Mucosa of stomach (tissue), 1 donor: ENCODE data around the gene CLRN2.
"Not testable (repeated sequence)": the region's sequence is repeated elsewhere in the genome, so short reads cannot be mapped to it uniquely, and the experiment has no call there.

Experiments
- H3K27me3 ChIP-seq: one replicate; pipeline ENCODE4 v1.7.0; 2013; ENCODE audit warnings: mild to moderate bottlenecking, low read length; ENCODE audit not compliant: control insufficient read depth, insufficient read depth
- H3K36me3 ChIP-seq: one replicate; pipeline ENCODE4 v1.7.0; 2013; ENCODE audit warnings: low read length; ENCODE audit not compliant: control insufficient read depth, insufficient read depth
- H3K4me1 ChIP-seq: one replicate; pipeline ENCODE4 v1.7.0; 2013; ENCODE audit warnings: mild to moderate bottlenecking, low read length; ENCODE audit not compliant: control insufficient read depth, insufficient read depth
- H3K4me3 ChIP-seq: one replicate; pipeline ENCODE4 v1.7.0; 2013; ENCODE audit warnings: low read length
- H3K9ac ChIP-seq: one replicate; pipeline ENCODE4 v1.7.0; 2013; ENCODE audit warnings: mild to moderate bottlenecking, low read length, moderate library complexity
- H3K9me3 ChIP-seq: one replicate; pipeline ENCODE4 v1.7.0; 2013; ENCODE audit warnings: mild to moderate bottlenecking, low read length, moderate library complexity; ENCODE audit not compliant: control insufficient read depth
- donor health status: Pancreatic carcinoma.

The CLRN2 gene

GRCh38 chr4:17554568-17554967 lies 39.6 kb downstream of the CLRN2 start:
- no peaks in the 10 kb centered on the region for H3K36me3 ChIP-seq
- no peaks in the 10 kb centered on the region for H3K9me3 ChIP-seq
- no peak overlapping the region for H3K4me3 ChIP-seq
- no peaks in the 10 kb centered on the region for H3K4me1 ChIP-seq
- no peak overlapping the region for H3K9ac ChIP-seq
- no peaks in the 10 kb centered on the region for H3K27me3 ChIP-seq

DNA sequence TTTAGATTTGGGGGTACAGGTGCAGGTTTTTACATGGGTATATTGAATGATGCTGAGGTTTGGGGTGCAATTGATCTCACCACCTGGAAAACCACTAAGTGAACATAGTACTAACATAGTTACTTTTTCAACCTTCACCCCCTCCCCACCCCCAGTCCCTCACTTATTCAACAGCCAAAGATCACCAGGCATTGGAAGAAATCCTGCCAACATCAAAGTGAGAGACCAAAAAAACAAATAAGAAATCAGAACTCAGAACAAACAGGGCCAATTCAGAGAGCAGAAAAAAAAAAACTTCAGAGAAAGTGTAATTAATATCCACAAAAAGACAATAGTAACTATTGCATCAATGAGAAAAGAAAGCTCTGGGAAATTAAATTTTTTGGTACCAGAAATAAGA lies 41.5 kb downstream of the CLRN2 start:
- Histone ChIP-seq H3K9ac (no peak overlapping the region), H3K27me3 (no peaks in the 10 kb centered on the region), H3K4me1 (no peaks in the 10 kb centered on the region)

GRCh38 chr4:17557880-17558279 lies 42.9 kb downstream of the CLRN2 start:
- H3K4me3 ChIP-seq, result no peak overlapping the region

More for the DNA sequence above, 41.5 kb downstream of the CLRN2 start:
- Histone ChIP-seq H3K9me3 (no peaks in the 10 kb centered on the region), H3K36me3 (no peaks in the 10 kb centered on the region), H3K4me3 (no peak overlapping the region)

DNA sequence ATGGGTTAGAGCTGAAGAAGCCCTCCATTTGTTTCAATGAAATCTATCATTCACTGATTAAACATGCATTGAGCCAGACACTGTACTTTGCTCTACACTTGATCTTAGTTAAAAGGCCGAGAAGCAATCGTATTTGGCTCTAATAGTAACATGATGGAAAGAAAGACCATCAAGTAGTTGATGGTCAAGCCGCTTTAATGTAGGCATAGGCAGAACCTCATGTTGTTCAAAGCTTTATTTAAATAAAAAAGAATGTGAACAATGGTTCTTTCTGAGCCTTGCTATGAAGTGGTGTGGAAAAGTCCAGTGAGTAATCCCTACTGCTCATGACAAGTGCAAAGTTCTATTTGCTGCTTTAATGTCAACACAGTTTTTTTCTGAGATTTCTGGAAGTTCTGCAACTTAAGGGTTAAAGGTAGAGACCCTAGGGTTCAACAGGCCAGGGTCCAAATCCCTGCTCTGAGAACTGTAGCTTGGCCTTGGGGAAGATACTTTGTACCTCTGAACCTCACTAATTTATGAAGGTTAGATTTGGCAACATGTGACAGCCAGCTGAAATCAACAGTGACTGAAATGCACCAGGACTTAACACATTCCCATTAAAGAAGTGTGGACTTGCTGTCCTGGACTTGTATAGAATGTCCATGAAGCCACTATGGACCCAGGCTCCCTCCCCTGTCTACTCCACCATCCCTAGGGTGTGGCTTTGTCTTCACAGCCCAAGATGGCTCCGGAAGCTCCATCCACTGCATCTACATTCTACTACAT lies 44.2 kb downstream of the CLRN2 start:
- no peaks in the 10 kb centered on the region for H3K36me3 ChIP-seq
- H3K4me1 ChIP-seq, result no peaks in the 10 kb centered on the region
- no peaks in the 10 kb centered on the region for H3K9me3 ChIP-seq
- no peaks in the 10 kb centered on the region for H3K27me3 ChIP-seq
- no peak overlapping the region for H3K9ac ChIP-seq
- no peak overlapping the region for H3K4me3 ChIP-seq

More at GRCh38 chr4:17557880-17558279, 42.9 kb downstream of the CLRN2 start:
- H3K36me3 ChIP-seq, result no peaks in the 10 kb centered on the region
- H3K9me3 ChIP-seq, result no peaks in the 10 kb centered on the region
- H3K4me1 ChIP-seq, result no peaks in the 10 kb centered on the region
- no peaks in the 10 kb centered on the region for H3K27me3 ChIP-seq
- H3K9ac ChIP-seq, result no peak overlapping the region

- Histone ChIP-seq H3K4me3 (no peak overlapping the region), H3K36me3 (no peaks in the 10 kb centered on the region), H3K4me1 (no peaks in the 10 kb centered on the region), H3K9me3 (no peaks in the 10 kb centered on the region), H3K9ac (no peak overlapping the region), H3K27me3 (no peaks in the 10 kb centered on the region)
Measured at GRCh38 chr4:17559709-17560048, 44.7 kb downstream of the CLRN2 start.

DNA sequence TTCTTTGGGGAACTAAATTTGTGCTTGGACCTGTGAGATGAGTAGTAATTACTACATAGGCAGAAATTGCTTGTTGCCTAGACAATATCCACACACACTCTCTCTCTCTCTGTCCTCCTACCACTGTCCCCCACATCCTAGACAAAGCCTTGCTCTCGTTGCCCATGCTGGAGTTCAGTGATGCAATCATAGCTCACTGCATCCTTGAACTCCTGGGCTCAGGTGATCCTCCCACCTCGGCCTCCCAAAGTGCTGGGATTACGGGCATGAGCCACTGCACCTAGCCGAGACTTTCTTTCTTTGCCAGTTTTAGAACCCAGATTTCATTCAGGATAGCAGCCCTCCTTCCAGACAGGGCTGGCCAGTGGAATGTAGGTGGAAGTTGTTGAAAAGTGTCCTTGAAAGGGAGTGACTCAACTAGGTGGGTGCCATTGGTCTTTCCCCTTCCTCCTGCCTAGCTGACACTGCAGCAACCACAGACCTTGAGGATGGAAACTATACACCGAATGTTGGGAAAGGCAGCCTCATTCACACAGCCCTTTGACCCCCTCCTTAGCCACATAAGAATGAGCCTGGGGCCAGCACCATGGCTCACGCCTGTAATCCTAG lies 45.2 kb downstream of the CLRN2 start:
- Histone ChIP-seq H3K4me1 (no peaks in the 10 kb centered on the region), H3K9ac (no peak overlapping the region), H3K27me3 (no peaks in the 10 kb centered on the region), H3K4me3 (no peak overlapping the region), H3K36me3 (no peaks in the 10 kb centered on the region), H3K9me3 (no peaks in the 10 kb centered on the region)

DNA sequence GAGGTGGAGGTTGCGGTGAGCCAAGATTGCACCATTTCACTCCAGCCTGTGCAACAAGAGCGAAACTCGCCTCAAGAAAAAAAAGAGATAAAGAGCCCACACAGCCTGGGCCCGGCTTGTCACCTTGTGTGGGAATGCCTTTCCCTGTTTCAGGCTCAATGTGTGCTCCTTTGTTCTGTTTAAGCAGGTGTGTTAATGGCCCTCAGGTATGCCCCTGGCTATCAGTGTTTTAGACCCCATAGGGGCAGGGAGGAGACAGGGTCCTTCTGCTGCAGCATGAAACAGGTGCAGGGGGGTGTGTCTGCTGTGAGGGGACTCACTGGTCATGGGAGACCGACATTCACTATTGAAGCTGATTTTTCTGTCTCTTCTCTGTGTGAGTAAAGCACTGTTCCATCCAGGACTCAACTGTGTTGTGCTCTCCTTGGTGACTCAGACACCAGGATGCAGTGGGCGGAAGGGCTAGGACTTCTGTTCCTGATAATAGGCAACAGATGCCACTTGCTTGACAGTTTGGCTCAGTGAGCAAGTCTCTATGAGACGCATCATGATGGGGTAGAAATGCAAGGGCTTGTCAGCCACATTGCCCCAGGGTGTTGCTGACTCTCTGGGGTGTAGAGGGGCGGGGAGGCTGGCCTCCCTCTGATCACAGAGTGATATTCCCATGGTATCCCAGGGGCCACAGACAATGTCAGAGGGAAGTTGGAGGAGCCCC lies 46.4 kb downstream of the CLRN2 start:
- Histone ChIP-seq H3K4me1 (no peaks in the 10 kb centered on the region), H3K36me3 (no peaks in the 10 kb centered on the region)

DNA sequence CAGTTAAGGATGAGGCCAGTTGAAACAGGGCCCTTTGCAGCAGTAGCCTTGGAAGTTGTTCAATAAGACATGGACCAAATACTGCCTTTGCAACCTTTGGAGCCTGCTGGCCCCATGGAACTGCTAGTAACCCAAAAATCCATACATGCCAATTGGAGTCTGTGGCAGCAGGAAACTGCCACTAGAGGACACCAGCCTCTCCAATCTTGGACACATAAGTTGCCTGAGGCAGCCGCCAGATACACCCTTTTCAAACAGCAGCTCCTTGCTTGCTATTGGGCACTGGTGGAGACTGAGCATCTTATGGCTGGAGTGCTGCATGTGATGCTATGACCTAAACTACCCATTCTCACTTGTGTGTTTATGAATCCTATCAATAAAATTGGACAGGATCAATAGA lies 47.2 kb downstream of the CLRN2 start:
- Histone ChIP-seq H3K36me3 (no peaks in the 10 kb centered on the region), H3K27me3 (no peaks in the 10 kb centered on the region), H3K9me3 (no peaks in the 10 kb centered on the region), H3K4me1 (no peaks in the 10 kb centered on the region), H3K9ac (no peak overlapping the region), H3K4me3 (no peak overlapping the region)

More for the DNA sequence above, 46.4 kb downstream of the CLRN2 start:
- H3K9ac ChIP-seq, result no peak overlapping the region
- no peaks in the 10 kb centered on the region for H3K9me3 ChIP-seq
- H3K4me3 ChIP-seq, result no peak overlapping the region
- no peaks in the 10 kb centered on the region for H3K27me3 ChIP-seq

DNA sequence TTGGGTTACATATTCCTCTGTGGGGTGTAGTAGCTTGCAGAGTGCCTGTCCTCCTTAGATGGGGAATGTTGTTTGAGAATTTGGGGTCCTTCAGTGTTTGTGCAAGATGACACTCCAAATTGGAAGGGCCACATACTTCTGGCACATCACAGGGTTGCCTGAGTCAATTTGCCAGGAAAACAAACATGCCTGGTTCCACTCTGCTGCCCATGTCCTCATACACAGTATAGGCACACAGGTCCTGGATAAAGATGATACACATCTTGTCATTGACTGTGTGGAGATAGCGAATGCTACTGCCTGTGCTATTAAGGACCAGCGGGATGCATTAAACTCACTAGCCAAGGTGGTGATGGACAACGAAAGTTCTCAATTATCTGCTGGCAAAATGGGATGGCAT lies 50.9 kb downstream of the CLRN2 start:
- Histone ChIP-seq H3K27me3 (no peaks in the 10 kb centered on the region), H3K36me3 (no peaks in the 10 kb centered on the region), H3K9ac (no peak overlapping the region), H3K4me3 (no peak overlapping the region), H3K9me3 (no peaks in the 10 kb centered on the region), H3K4me1 (no peaks in the 10 kb centered on the region)

GRCh38 chr4:17567271-17567670 lies 52.3 kb downstream of the CLRN2 start:
- no peaks in the 10 kb centered on the region for H3K4me1 ChIP-seq
- H3K36me3 ChIP-seq, result no peaks in the 10 kb centered on the region
- no peaks in the 10 kb centered on the region for H3K27me3 ChIP-seq
- H3K9ac ChIP-seq, result no peak overlapping the region
- no peaks in the 10 kb centered on the region for H3K9me3 ChIP-seq
- no peak overlapping the region for H3K4me3 ChIP-seq

DNA sequence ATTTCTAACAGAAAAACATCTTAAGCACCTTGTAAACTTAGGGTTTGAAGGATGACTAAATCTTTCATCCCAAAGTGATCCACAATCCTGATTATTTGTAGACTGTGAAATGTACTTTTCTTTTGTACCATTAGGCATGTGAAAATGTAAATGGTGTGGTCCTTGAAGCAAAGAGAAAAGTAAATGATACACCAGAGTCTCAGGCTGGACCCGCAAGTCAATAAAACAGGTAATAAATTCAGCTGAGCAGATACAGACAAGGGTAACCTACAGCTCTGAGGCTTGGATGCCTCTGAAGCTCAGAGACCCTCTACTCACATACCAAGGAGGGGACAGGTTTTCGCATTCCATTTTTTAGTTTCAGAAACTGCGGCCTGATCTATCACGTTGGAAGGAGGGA lies 59.2 kb downstream of the CLRN2 start:
- H3K9me3 ChIP-seq, result no peaks in the 10 kb centered on the region
- no peak overlapping the region for H3K4me3 ChIP-seq
- peaks cover 13% of the 10 kb centered on the region for H3K4me1 ChIP-seq
- H3K27me3 ChIP-seq, result no peaks in the 10 kb centered on the region
- H3K36me3 ChIP-seq, result no peaks in the 10 kb centered on the region
- H3K9ac ChIP-seq, result no peak overlapping the region

DNA sequence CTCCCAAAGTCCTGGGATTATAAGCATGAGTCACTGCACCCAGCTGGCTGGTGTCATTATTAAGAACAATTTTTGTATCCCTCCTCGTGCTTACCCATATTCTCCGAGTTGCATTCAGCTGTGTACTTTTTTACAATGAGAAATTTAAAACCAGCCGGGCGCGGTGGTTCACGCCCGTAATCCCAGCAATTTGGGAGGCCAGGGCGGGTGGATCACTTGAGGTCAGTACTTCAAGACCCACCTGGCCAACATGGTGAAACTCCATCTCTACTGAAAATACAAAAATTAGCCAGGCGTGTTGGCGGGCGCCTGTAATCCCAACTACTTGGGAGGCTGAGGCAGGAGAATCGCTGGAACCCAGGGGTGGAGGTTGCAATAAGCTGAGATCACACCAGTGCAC lies 60.2 kb downstream of the CLRN2 start:
- peaks cover 13% of the 10 kb centered on the region for H3K4me1 ChIP-seq
- not testable (repeated sequence) for H3K4me3 ChIP-seq, H3K9ac ChIP-seq, H3K9me3 ChIP-seq, H3K27me3 ChIP-seq, H3K36me3 ChIP-seq
